CD4-positive, alpha-beta T cell (primary cell): Measurements from ENCODE around the gene NCKAP5. TPM values are rescaled to one million over a fixed set of nuclear protein-coding genes. Genes with fewer than 3 reads are reported as not detected.
A peak's percentile ranks its signal among the peaks of the same experiment; 100 is the strongest.

Source experiments
- ATAC-seq: fragments of 200-7000 bp; cut with Tn5 transposase; one replicate; pipeline ENCODE4 v1.10.0; 2022; ENCODE audit warnings: mild to moderate bottlenecking; ENCODE audit not compliant: poor library complexity
- CTCF ChIA-PET: fragments of 350-600 bp; sonication (Branson Sonifier 250); formaldehyde crosslinking; loops from one replicate; lab custom pipeline; 2021; ENCODE audit warnings: antibody characterized with exemption, inconsistent platforms; lab: Charles Lee
- POLR2A ChIA-PET: fragments of 350-600 bp; sonication (Branson Sonifier 250); formaldehyde crosslinking; loops from one replicate; lab custom pipeline; 2021; ENCODE audit warnings: antibody characterized with exemption, inconsistent platforms; lab: Charles Lee
- DNase-seq, 14 experiments: peaks; one replicate each; pipeline ENCODE4 v3.0.0-alpha.2; 2013 to 2020; ENCODE audit warnings: mixed read lengths in 2 of 14
- H3K27ac ChIP-seq, 2 donors: one replicate each; pipeline versions ENCODE4 v1.5.1 to v1.7.0; 2013; ENCODE audit warnings: low read length in 2 of 2, low read depth in 1 of 2, mild to moderate bottlenecking in 1 of 2
- H3K27me3 ChIP-seq, 2 experiments: 1 replicate in 1 of 2; 2 replicates in 1 of 2; pipeline versions ENCODE4 v1.6.1 to v1.7.0; 2013; ENCODE audit warnings: low read length in 2 of 2, control low read depth in 1 of 2, mild to moderate bottlenecking in 1 of 2, moderate library complexity in 1 of 2; ENCODE audit not compliant: insufficient read depth in 2 of 2, control insufficient read depth in 1 of 2
- H3K36me3 ChIP-seq: one replicate; pipeline ENCODE4 v1.6.1; 2013; ENCODE audit warnings: low read length, control low read depth; ENCODE audit not compliant: insufficient read depth
- H3K4me1 ChIP-seq: one replicate; pipeline ENCODE4 v1.6.1; 2013; ENCODE audit warnings: low read length, control low read depth; ENCODE audit not compliant: insufficient read depth
- H3K4me3 ChIP-seq: one replicate; pipeline ENCODE4 v1.5.1; 2013; ENCODE audit warnings: mild to moderate bottlenecking, low read length, moderate library complexity
- H3K9me3 ChIP-seq, 2 experiments: 1 replicate in 1 of 2; 2 replicates in 1 of 2; pipeline versions ENCODE4 v1.6.1 to v1.7.0; 2013; ENCODE audit warnings: low read length in 2 of 2, mild to moderate bottlenecking in 2 of 2, control low read depth in 1 of 2, moderate library complexity in 1 of 2; ENCODE audit not compliant: control insufficient read depth in 1 of 2, insufficient read depth in 1 of 2
- H3K27ac Mint-ChIP-seq: one replicate; pipeline ENCODE4 v1.8.0; 2020; ENCODE audit warnings: mixed read lengths
- H3K27me3 Mint-ChIP-seq: one replicate; pipeline ENCODE4 v1.8.0; 2021; ENCODE audit warnings: mixed read lengths
- H3K36me3 Mint-ChIP-seq: one replicate; pipeline ENCODE4 v1.8.0; 2021; ENCODE audit warnings: low read depth, mixed read lengths
- H3K4me1 Mint-ChIP-seq: one replicate; pipeline ENCODE4 v1.8.0; 2021; ENCODE audit warnings: low read depth, mixed read lengths
- H3K4me3 Mint-ChIP-seq: one replicate; pipeline ENCODE4 v1.8.0; 2020; ENCODE audit warnings: mild to moderate bottlenecking, mixed read lengths
- H3K9me3 Mint-ChIP-seq: one replicate; pipeline ENCODE4 v1.8.0; 2020; ENCODE audit warnings: mixed read lengths
- CTCF ChIP-seq: fragments of 200-600 bp; IDR thresholded peaks from one replicate; pipeline ENCODE4 v1.8.0; 2022; ENCODE audit warnings: antibody characterized with exemption, mild to moderate bottlenecking
- intact Hi-C, 2 experiments: fragments of 100-400 bp; cut with DNase I in 1 of 2; cut with micrococcal nuclease in 1 of 2; formaldehyde crosslinking; loops; one replicate each; pipeline versions ENCODE4 v1.15.1 to v1.9.0; 2023 to 2025; cut with DNase I, micrococcal nuclease
- total RNA-seq, 174 experiments: library from RNA in 2 of 174; stranded (reverse) in 2 of 174; gene quantifications; one replicate each; pipeline ENCODE4 v1.2.3 and lab custom pipeline; 2021 to 2026

The NCKAP5 gene
- total RNA-seq, 2 experiments from 2014 or later: not detected

- H3K36me3 Mint-ChIP-seq: no peaks in the 10 kb centered on the region
- no peaks in the 10 kb centered on the region for H3K4me1 ChIP-seq
- no peaks in the 10 kb centered on the region for H3K9me3 Mint-ChIP-seq
- ChIA-PET POLR2A (no interaction called here), CTCF (no interaction called here)
- no peak overlapping the region for H3K27ac Mint-ChIP-seq
- no peaks in the 10 kb centered on the region for H3K36me3 ChIP-seq
- no peaks in the 10 kb centered on the region for H3K27me3 ChIP-seq
- H3K9me3 ChIP-seq: no peaks in the 10 kb centered on the region
- no peaks in the 10 kb centered on the region for H3K4me1 Mint-ChIP-seq
- no peak overlapping the region for H3K4me3 Mint-ChIP-seq
- DNase-seq (no peak), ATAC-seq (no peak)
- H3K27ac ChIP-seq: no peak overlapping the region
- no peak overlapping the region for H3K4me3 ChIP-seq
- H3K27me3 Mint-ChIP-seq: no peaks in the 10 kb centered on the region
- intact Hi-C loops: no loop called here
- TF ChIP-seq CTCF: no peak
These were observed 392.3 kb downstream of the NCKAP5 start for GRCh38 chr2:133175926-133176325.

- H3K36me3 Mint-ChIP-seq: no peaks in the 10 kb centered on the region
- no peaks in the 10 kb centered on the region for H3K27me3 Mint-ChIP-seq
- H3K4me1 Mint-ChIP-seq: no peaks in the 10 kb centered on the region
- intact Hi-C loops: no loop called here
- no peaks in the 10 kb centered on the region for H3K27me3 ChIP-seq
- H3K27ac Mint-ChIP-seq: no peak overlapping the region
- ATAC-seq: no peak
- H3K36me3 ChIP-seq: no peaks in the 10 kb centered on the region
- TF ChIP-seq CTCF: no peak
- no peaks in the 10 kb centered on the region for H3K9me3 Mint-ChIP-seq
- H3K4me3 ChIP-seq: no peak overlapping the region
- DNase-seq: no peak
- H3K27ac ChIP-seq: no peak overlapping the region
- no peak overlapping the region for H3K4me3 Mint-ChIP-seq
- ChIA-PET POLR2A (no interaction called here), CTCF (no interaction called here)
- no peaks in the 10 kb centered on the region for H3K4me1 ChIP-seq
- H3K9me3 ChIP-seq: peaks cover 0 to 2% of the 10 kb centered on the region in 2 experiments
These were observed 395.0 kb downstream of the NCKAP5 start for GRCh38 chr2:133173224-133173623.

GRCh38 chr2:133171393-133172004 is 396.8 kb downstream of the NCKAP5 start:
- no peaks in the 10 kb centered on the region for H3K4me1 ChIP-seq
- H3K4me3 ChIP-seq: no peak overlapping the region
- H3K27ac Mint-ChIP-seq: no peak overlapping the region
- H3K9me3 ChIP-seq: peaks cover 0 to 2% of the 10 kb centered on the region in 2 experiments
- H3K4me3 Mint-ChIP-seq: no peak overlapping the region
- H3K27me3 Mint-ChIP-seq: no peaks in the 10 kb centered on the region
- ATAC-seq (no peak), DNase-seq (peak in 2 of 14 experiments; percentile 4 to 5)
- H3K36me3 ChIP-seq: no peaks in the 10 kb centered on the region
- intact Hi-C loops: no loop called here
- no peaks in the 10 kb centered on the region for H3K9me3 Mint-ChIP-seq
- no peak for TF ChIP-seq CTCF
- ChIA-PET CTCF (no interaction called here), POLR2A (no interaction called here)
- no peak overlapping the region for H3K27ac ChIP-seq
- no peaks in the 10 kb centered on the region for H3K36me3 Mint-ChIP-seq
- no peaks in the 10 kb centered on the region for H3K4me1 Mint-ChIP-seq
- no peaks in the 10 kb centered on the region for H3K27me3 ChIP-seq
